GOT3 (cell line): Measurements from ENCODE around the gene TNFSF13.

ENCODE experiments used
- DNase-seq: peaks from one replicate; lab custom pipeline; 2025; ENCODE audit warnings: mixed read lengths; lab: John Stamatoyannopoulos, UW

TNFSF13 gene, protein sequence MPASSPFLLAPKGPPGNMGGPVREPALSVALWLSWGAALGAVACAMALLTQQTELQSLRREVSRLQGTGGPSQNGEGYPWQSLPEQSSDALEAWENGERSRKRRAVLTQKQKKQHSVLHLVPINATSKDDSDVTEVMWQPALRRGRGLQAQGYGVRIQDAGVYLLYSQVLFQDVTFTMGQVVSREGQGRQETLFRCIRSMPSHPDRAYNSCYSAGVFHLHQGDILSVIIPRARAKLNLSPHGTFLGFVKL

DNA sequence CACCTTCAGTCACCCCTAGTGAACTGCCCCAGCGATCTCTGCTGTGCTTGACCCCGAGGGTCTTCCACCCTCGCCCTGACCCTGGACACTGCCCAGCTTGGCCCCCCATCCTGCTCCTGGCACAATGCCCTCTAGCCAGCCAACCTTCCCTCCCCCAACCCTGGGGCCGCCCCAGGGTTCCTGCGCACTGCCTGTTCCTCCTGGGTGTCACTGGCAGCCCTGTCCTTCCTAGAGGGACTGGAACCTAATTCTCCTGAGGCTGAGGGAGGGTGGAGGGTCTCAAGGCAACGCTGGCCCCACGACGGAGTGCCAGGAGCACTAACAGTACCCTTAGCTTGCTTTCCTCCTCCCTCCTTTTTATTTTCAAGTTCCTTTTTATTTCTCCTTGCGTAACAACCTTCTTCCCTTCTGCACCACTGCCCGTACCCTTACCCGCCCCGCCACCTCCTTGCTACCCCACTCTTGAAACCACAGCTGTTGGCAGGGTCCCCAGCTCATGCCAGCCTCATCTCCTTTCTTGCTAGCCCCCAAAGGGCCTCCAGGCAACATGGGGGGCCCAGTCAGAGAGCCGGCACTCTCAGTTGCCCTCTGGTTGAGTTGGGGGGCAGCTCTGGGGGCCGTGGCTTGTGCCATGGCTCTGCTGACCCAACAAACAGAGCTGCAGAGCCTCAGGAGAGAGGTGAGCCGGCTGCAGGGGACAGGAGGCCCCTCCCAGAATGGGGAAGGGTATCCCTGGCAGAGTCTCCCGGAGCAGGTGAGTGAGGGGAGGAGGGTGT, at the start of gene TNFSF13:
Gene TNFSF13, plus strand, starts transcription at position 207 of the 776 bp plus-strand sequence. Its CDS starts 290 bp downstream, at position 497.
- no peak for DNase-seq

DNA sequence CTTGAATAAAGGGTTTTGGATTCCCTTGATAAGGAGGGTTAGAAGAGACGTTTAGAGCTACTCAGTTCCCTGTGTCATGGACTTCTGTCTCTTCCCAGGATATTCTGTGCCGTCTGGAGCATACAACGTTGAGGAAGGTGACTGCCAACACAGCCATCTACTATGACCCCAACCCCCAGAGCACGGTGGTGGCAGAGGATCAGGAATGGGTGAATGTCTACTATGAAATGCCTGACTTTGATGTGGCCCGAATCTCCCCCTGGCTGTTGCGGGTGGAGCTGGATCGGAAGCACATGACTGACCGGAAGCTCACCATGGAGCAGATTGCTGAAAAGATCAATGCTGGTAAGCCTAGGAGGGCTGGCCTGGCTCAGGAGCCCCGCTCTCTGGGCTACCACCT, 49.7 kb upstream of the TNFSF13 start:
- no peak for DNase-seq

GRCh38 chr17:7509937-7510336, 48.6 kb upstream of the TNFSF13 start:
- no peak for DNase-seq

DNA sequence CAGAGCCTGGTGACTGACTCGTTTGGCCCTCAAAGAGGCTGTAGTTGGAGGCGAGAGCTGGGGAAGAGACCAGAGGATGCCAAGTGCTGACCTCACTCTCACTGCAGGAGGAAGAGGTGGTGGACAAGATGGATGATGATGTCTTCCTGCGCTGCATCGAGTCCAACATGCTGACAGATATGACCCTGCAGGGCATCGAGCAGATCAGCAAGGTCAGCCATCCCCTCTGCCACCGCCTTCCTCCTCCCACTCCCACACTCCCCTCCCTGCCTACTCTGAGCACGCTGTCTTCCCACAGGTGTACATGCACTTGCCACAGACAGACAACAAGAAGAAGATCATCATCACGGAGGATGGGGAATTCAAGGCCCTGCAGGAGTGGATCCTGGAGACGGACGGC, 47.4 kb upstream of the TNFSF13 start:
- DNase-seq: no peak

GRCh38 chr17:7512105-7512504, 46.4 kb upstream of the TNFSF13 start:
- DNase-seq: no peak

- DNase-seq: no peak
These were observed 45.6 kb upstream of the TNFSF13 start for GRCh38 chr17:7512824-7513540.

DNA sequence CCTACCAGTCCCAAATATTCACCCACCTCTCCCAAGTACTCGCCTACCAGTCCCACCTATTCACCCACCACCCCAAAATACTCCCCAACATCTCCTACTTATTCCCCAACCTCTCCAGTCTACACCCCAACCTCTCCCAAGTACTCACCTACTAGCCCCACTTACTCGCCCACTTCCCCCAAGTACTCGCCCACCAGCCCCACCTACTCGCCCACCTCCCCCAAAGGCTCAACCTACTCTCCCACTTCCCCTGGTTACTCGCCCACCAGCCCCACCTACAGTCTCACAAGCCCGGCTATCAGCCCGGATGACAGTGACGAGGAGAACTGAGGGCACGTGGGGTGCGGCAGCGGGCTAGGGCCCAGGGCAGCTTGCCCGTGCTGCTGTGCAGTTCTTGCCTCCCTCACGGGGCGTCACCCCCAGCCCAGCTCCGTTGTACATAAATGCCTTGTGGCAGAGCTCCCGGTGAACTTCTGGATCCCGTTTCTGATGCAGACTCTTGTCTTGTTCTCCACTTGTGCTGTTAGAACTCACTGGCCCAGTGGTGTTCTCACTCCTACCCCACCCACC, 44.6 kb upstream of the TNFSF13 start:
- DNase-seq: no peak

- DNase-seq: no peak
These were observed 42.5 kb upstream of the TNFSF13 start for GRCh38 chr17:7515911-7516610.

GRCh38 chr17:7523033-7523432, 35.5 kb upstream of the TNFSF13 start:
- no peak for DNase-seq

DNA sequence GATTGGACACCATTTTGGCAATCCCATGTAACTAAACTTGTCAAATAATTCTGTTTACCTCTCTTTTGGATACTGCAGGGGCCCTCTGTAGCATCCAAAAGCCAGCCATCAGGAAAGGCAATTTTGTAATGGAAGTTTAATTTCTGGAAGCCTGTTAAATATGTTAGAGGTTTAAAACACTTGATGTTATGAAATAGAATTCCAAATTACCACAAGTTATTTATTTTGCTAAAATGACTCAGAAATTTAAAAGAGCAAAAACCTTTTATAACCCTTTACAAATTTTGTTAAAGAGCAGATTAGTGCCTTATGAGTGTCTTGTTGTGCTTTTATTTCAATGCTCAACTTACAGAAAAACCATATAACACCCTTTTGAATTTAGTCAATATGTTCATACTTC, 29.7 kb upstream of the TNFSF13 start:
- DNase-seq: no peak

DNA sequence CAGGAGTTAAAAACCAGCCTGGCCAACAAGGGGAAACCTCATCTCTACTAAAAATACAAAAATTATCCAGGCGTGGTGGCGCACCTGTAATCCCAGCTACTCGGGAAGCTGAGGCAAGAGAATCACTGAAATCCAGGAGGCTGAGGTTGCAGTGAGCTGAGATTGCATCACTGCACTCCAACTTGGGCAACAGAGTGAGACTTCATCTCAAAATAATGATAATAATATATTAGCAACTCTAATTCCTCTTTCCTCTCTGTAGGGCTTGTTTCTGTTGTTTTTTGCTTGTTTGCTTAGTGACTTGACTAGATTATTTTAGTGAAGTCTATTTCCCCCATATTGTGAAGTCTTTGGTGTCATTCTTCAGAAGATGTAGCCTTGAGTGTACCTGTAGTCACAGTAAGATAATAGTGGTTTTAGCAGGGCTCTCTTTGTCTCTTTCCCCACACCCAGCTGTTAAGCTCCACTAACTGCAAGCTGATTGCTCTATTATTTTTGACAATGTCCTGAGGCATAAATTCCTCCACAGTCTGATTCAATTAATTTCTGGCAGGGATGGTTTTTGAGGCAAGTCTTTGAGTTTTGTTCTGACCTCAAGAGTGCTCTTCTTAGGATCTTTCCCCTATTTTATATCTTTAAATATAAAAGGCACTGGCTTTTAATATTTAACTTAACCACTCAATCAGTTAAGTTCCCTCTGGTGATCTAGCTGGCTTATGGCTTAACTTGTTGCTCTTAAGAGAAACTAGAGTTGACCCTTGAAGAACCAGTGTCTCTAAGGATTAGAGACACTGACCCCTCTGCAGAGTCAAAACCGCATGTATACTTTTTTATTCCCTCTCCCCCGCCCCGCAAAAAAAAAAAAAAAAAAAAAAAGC, 28.3 kb upstream of the TNFSF13 start:
- no peak for DNase-seq

DNA sequence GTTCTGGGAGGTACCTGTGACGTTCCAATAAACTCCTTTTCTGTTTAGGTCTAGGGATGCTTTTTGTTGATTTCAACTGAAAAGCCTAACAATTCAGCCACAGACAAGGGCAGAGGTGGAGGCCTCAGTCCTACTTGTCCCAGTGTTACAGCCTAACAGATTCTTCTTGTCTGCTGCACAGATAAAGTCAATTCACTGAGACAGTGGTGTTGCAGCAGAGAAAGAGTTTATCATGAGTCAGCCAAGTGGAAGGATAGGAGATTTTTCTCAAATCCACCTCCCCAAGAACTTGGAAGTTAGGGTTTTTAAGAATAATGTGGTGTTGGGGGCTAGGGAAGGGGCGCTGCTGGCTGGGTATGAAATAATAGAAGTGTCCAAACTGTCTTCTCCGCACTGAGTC, 20.5 kb upstream of the TNFSF13 start:
- DNase-seq: no peak

- DNase-seq: no peak
These were observed 19.5 kb upstream of the TNFSF13 start for GRCh38 chr17:7538891-7539545.

GRCh38 chr17:7541074-7541621, 17.4 kb upstream of the TNFSF13 start:
- DNase-seq: no peak

GRCh38 chr17:7544911-7545310, 13.6 kb upstream of the TNFSF13 start:
- DNase-seq: no peak

GRCh38 chr17:7548585-7549400, 9.8 kb upstream of the TNFSF13 start, which contains the start of gene TNFSF12:
Gene TNFSF12, plus strand, starts transcription at chr17:7549058. Its CDS starts 96 bp downstream, at chr17:7549154.
- DNase-seq: no peak

GRCh38 chr17:7549401-7550055, 9.0 kb upstream of the TNFSF13 start:
- DNase-seq: no peak

GRCh38 chr17:7550344-7550743, 8.2 kb upstream of the TNFSF13 start:
- no peak for DNase-seq

DNA sequence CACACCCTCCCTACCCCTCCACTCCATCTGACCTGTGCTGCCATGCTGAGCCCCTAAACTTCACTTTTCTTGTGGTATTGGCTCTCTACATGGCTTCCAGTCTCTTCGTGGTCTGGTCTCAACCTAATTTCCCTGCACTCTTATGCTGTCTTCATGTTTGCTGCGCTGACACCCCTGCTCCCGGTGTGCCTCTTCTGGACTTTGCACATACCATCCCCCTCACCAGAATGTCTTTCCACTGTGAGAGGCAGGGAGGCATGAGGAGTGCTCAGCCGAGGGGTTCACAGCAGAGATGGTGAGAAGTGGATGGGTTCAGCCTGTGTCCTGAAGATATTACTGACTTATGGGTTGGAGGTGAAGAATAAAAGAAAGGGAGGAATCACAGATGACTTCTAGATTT, 7.2 kb upstream of the TNFSF13 start:
- no peak for DNase-seq
